Activated naive CD4-positive, alpha-beta T cell treated with anti-CD3 and anti-CD28 coated beads, Interleukin-2, amount 50 U/mL, for 72 hours (primary cell): ENCODE results near the gene LUZP2. TPM values are rescaled to one million over a fixed set of nuclear protein-coding genes. Genes with fewer than 3 reads are reported as not detected.

Experiments
- ATAC-seq, 2 donors: fragments of 150-1000 bp; cut with Tn5 transposase; 2 replicates each; pipeline ENCODE4 v1.10.0; 2021; ENCODE audit warnings: mild to moderate bottlenecking in 2 of 2, moderate library complexity in 2 of 2
- DNase-seq, 2 donors: peaks; one replicate each; pipeline ENCODE4 v3.0.0; 2021 to 2022; ENCODE audit warnings: low spot score in 2 of 2
- H3K27ac Mint-ChIP-seq, 2 donors: one replicate each; pipeline ENCODE4 v1.8.0; 2022; ENCODE audit warnings: mild to moderate bottlenecking in 2 of 2, mixed read lengths in 2 of 2
- H3K36me3 Mint-ChIP-seq, 2 donors: one replicate each; pipeline ENCODE4 v1.8.0; 2022; ENCODE audit warnings: mixed read lengths in 2 of 2
- H3K9me3 Mint-ChIP-seq, 2 donors: one replicate each; pipeline ENCODE4 v1.8.0; 2022; ENCODE audit warnings: mixed read lengths in 2 of 2
- total RNA-seq, 2 donors: library from RNA; stranded (reverse); gene quantifications; one replicate each; pipeline ENCODE4 v1.2.3, GENCODE V29; 2022

LUZP2 gene
- total RNA-seq, 2 donors from 2014 or later = not detected

- ATAC-seq = no peak
- no peaks in the 10 kb centered on the region for H3K36me3 Mint-ChIP-seq
- peaks cover 0 to 5% of the 10 kb centered on the region in 2 donors for H3K9me3 Mint-ChIP-seq
These were observed 27.3 kb downstream of the LUZP2 start for GRCh38 chr11:24524156-24524555.

GRCh38 chr11:24531528-24531927 is 34.7 kb downstream of the LUZP2 start:
- H3K27ac Mint-ChIP-seq = no peak overlapping the region
- ATAC-seq (no peak), DNase-seq (no peak)
- H3K36me3 Mint-ChIP-seq = no peaks in the 10 kb centered on the region
- H3K9me3 Mint-ChIP-seq = peaks cover 5% of the 10 kb centered on the region in 2 donors

More at GRCh38 chr11:24524156-24524555, 27.3 kb downstream of the LUZP2 start:
- DNase-seq = no peak
- H3K27ac Mint-ChIP-seq = no peak overlapping the region

- ATAC-seq (no peak), DNase-seq (no peak)
- Mint-ChIP-seq H3K27ac (no peak overlapping the region), H3K36me3 (no peaks in the 10 kb centered on the region), H3K9me3 (peaks cover 5 to 14% of the 10 kb centered on the region in 2 donors)
These were observed 46.9 kb downstream of the LUZP2 start for GRCh38 chr11:24543771-24544170.

- ATAC-seq (no peak), DNase-seq (no peak)
- Mint-ChIP-seq H3K9me3 (peaks cover 4 to 6% of the 10 kb centered on the region in 2 donors), H3K36me3 (no peaks in the 10 kb centered on the region), H3K27ac (no peak overlapping the region)
These were observed 59.8 kb downstream of the LUZP2 start for GRCh38 chr11:24556693-24557092.

- H3K9me3 Mint-ChIP-seq = peaks cover 4 to 6% of the 10 kb centered on the region in 2 donors
- H3K27ac Mint-ChIP-seq = no peak overlapping the region
- H3K36me3 Mint-ChIP-seq = no peaks in the 10 kb centered on the region
- ATAC-seq (no peak), DNase-seq (no peak)
These were observed 62.5 kb downstream of the LUZP2 start for GRCh38 chr11:24559315-24559714.

GRCh38 chr11:24560324-24560723 is 63.5 kb downstream of the LUZP2 start:
- Mint-ChIP-seq H3K27ac (no peak overlapping the region), H3K9me3 (peaks cover 4 to 6% of the 10 kb centered on the region in 2 donors), H3K36me3 (no peaks in the 10 kb centered on the region)
- DNase-seq (no peak), ATAC-seq (no peak)

- DNase-seq = no peak
- Mint-ChIP-seq H3K36me3 (no peaks in the 10 kb centered on the region), H3K9me3 (no peaks in the 10 kb centered on the region), H3K27ac (no peak overlapping the region)
- ATAC-seq = no peak
These were observed 70.5 kb downstream of the LUZP2 start for GRCh38 chr11:24567380-24567779.

GRCh38 chr11:24572376-24572775 is 75.5 kb downstream of the LUZP2 start:
- Mint-ChIP-seq H3K36me3 (peaks cover 0 to 4% of the 10 kb centered on the region in 2 donors), H3K27ac (no peak overlapping the region), H3K9me3 (peaks cover 6 to 11% of the 10 kb centered on the region in 2 donors)
- ATAC-seq (no peak), DNase-seq (no peak)

GRCh38 chr11:24574461-24574860 is 77.6 kb downstream of the LUZP2 start:
- ATAC-seq = no peak
- peaks cover 6 to 11% of the 10 kb centered on the region in 2 donors for H3K9me3 Mint-ChIP-seq
- H3K27ac Mint-ChIP-seq = no peak overlapping the region
- peaks cover 0 to 4% of the 10 kb centered on the region in 2 donors for H3K36me3 Mint-ChIP-seq
- no peak for DNase-seq

- Mint-ChIP-seq H3K36me3 (peaks cover 0 to 4% of the 10 kb centered on the region in 2 donors), H3K27ac (no peak overlapping the region), H3K9me3 (peaks cover 6 to 11% of the 10 kb centered on the region in 2 donors)
- DNase-seq = no peak
- no peak for ATAC-seq
These were observed 78.5 kb downstream of the LUZP2 start for GRCh38 chr11:24575392-24575791.

GRCh38 chr11:24585192-24585591 is 88.3 kb downstream of the LUZP2 start:
- no peak for DNase-seq
- peaks cover 6 to 9% of the 10 kb centered on the region in 2 donors for H3K9me3 Mint-ChIP-seq
- peaks cover 0 to 4% of the 10 kb centered on the region in 2 donors for H3K36me3 Mint-ChIP-seq
- ATAC-seq = no peak
- no peak overlapping the region for H3K27ac Mint-ChIP-seq

GRCh38 chr11:24587635-24588034 is 90.8 kb downstream of the LUZP2 start:
- H3K9me3 Mint-ChIP-seq = peaks cover 6 to 9% of the 10 kb centered on the region in 2 donors
- no peak overlapping the region for H3K27ac Mint-ChIP-seq
- ATAC-seq (no peak), DNase-seq (no peak)
- H3K36me3 Mint-ChIP-seq = peaks cover 0 to 4% of the 10 kb centered on the region in 2 donors

GRCh38 chr11:24588081-24588480 is 91.2 kb downstream of the LUZP2 start:
- H3K9me3 Mint-ChIP-seq = peaks cover 6 to 9% of the 10 kb centered on the region in 2 donors

GRCh38 chr11:24589064-24589463 is 92.2 kb downstream of the LUZP2 start:
- Mint-ChIP-seq H3K36me3 (no peaks in the 10 kb centered on the region), H3K27ac (no peak overlapping the region), H3K9me3 (peaks cover 1 to 5% of the 10 kb centered on the region in 2 donors)
- DNase-seq = no peak
- no peak for ATAC-seq

More at GRCh38 chr11:24588081-24588480, 91.2 kb downstream of the LUZP2 start:
- Mint-ChIP-seq H3K36me3 (peaks cover 0 to 4% of the 10 kb centered on the region in 2 donors), H3K27ac (no peak overlapping the region)
- DNase-seq (no peak), ATAC-seq (no peak)

- no peak for ATAC-seq
- DNase-seq = no peak
- Mint-ChIP-seq H3K36me3 (no peaks in the 10 kb centered on the region), H3K9me3 (peaks cover 4 to 5% of the 10 kb centered on the region in 2 donors), H3K27ac (no peak overlapping the region)
These were observed 94.4 kb downstream of the LUZP2 start for GRCh38 chr11:24591283-24591682.

GRCh38 chr11:24592360-24592759 is 95.5 kb downstream of the LUZP2 start:
- no peak for DNase-seq
- Mint-ChIP-seq H3K27ac (no peak overlapping the region), H3K36me3 (no peaks in the 10 kb centered on the region), H3K9me3 (peaks cover 5 to 8% of the 10 kb centered on the region in 2 donors)
- no peak for ATAC-seq

- DNase-seq = no peak
- H3K36me3 Mint-ChIP-seq = no peaks in the 10 kb centered on the region
- H3K9me3 Mint-ChIP-seq = peaks cover 5 to 8% of the 10 kb centered on the region in 2 donors
- H3K27ac Mint-ChIP-seq = no peak overlapping the region
- ATAC-seq = no peak
These were observed 96.5 kb downstream of the LUZP2 start for GRCh38 chr11:24593332-24593731.

GRCh38 chr11:24594401-24594800 is 97.5 kb downstream of the LUZP2 start:
- Mint-ChIP-seq H3K36me3 (no peaks in the 10 kb centered on the region), H3K27ac (no peak overlapping the region), H3K9me3 (peaks cover 0 to 8% of the 10 kb centered on the region in 2 donors)
- ATAC-seq = no peak
- DNase-seq = no peak
